Activated CD4-positive, alpha-beta T cell treated with anti-CD3 and anti-CD28 coated beads, Interleukin-2, amount 10 ng/mL, durations not matched to agents 24 days and 14 days (primary cell): Measurements from ENCODE around the gene CLK1. TPM values are rescaled to one million over a fixed set of nuclear protein-coding genes. Genes with fewer than 3 reads are reported as not detected.
"Not testable (repeated sequence)": the region's sequence is repeated elsewhere in the genome, so short reads cannot be mapped to it uniquely, and the experiment has no call there.

Experiments
- DNase-seq: peaks from one replicate; pipeline ENCODE4 v3.0.0; 2022
- H3K27ac Mint-ChIP-seq: one replicate; pipeline ENCODE4 v1.8.0; 2022; ENCODE audit warnings: mild to moderate bottlenecking, mixed read lengths
- H3K27me3 Mint-ChIP-seq: one replicate; pipeline ENCODE4 v1.8.0; 2022; ENCODE audit warnings: mixed read lengths
- H3K36me3 Mint-ChIP-seq: one replicate; pipeline ENCODE4 v1.8.0; 2022; ENCODE audit warnings: low read depth, mild to moderate bottlenecking, mixed read lengths
- H3K4me1 Mint-ChIP-seq: one replicate; pipeline ENCODE4 v1.8.0; 2021; ENCODE audit warnings: mixed read lengths
- H3K4me3 Mint-ChIP-seq: one replicate; pipeline ENCODE4 v1.8.0; 2022; ENCODE audit warnings: mild to moderate bottlenecking, moderate library complexity, mixed read lengths
- H3K9me3 Mint-ChIP-seq: one replicate; pipeline ENCODE4 v1.8.0; 2021; ENCODE audit warnings: mixed read lengths
- intact Hi-C: fragments of 100-400 bp; cut with micrococcal nuclease; formaldehyde crosslinking; loops from one replicate; pipeline ENCODE4 v1.15.1; 2023
- total RNA-seq: library from RNA; stranded (reverse); gene quantifications from 2 replicates; pipeline ENCODE4 v1.2.3, GENCODE V29; 2022

The CLK1 gene
- total RNA-seq, result 99.3 and 100 TPM in 2 replicates

- H3K36me3 Mint-ChIP-seq, result peaks cover 54% of the 10 kb centered on the region
- intact Hi-C loops, result loop anchor here (1.0 to 10.0 kb wide), 8 partner anchors 25 to 1400 kb away; partner anchors contain the start of genes CFLAR, HYCC2, NIF3L1 and NOP58
- peaks cover 32% of the 10 kb centered on the region for H3K4me1 Mint-ChIP-seq
- peak within 1 kb of the TSS; percentile 94 for H3K27ac Mint-ChIP-seq
- no peaks in the 10 kb centered on the region for H3K9me3 Mint-ChIP-seq
- peak; percentile 99 for DNase-seq
- H3K27me3 Mint-ChIP-seq, result no peaks in the 10 kb centered on the region
- H3K4me3 Mint-ChIP-seq, result peak within 1 kb of the TSS; percentile 91
Observed at GRCh38 chr2:200864176-200865034, at the start of gene CLK1. CLK1 (minus strand) TSS chr2:200864658; CDS start chr2:200861862, 2,796 bp downstream.

- H3K27ac Mint-ChIP-seq, result no peak overlapping the region
- H3K4me3 Mint-ChIP-seq, result no peak overlapping the region
- DNase-seq, result no peak
- H3K36me3 Mint-ChIP-seq, result peaks cover 46% of the 10 kb centered on the region
- H3K27me3 Mint-ChIP-seq, result no peaks in the 10 kb centered on the region
- no peaks in the 10 kb centered on the region for H3K9me3 Mint-ChIP-seq
- no peaks in the 10 kb centered on the region for H3K4me1 Mint-ChIP-seq
- intact Hi-C loops, result no loop called here
Observed at GRCh38 chr2:200913654-200914053, 49.2 kb upstream of the CLK1 start.

- Mint-ChIP-seq H3K27ac (no peak overlapping the region), H3K36me3 (peaks cover 41% of the 10 kb centered on the region), H3K4me3 (no peak overlapping the region), H3K4me1 (peaks cover 3% of the 10 kb centered on the region), H3K9me3 (no peaks in the 10 kb centered on the region), H3K27me3 (no peaks in the 10 kb centered on the region)
- intact Hi-C loops, result no loop called here
- no peak for DNase-seq
Observed at GRCh38 chr2:200909958-200910357, 45.5 kb upstream of the CLK1 start.

GRCh38 chr2:200905618-200906296, 41.3 kb upstream of the CLK1 start:
- intact Hi-C loops, result loop anchor here (1.0 kb wide), 2 partner anchors 164 to 272 kb away; no protein-coding TSS in a partner anchor
- peak overlapping the region; percentile 25 for H3K27ac Mint-ChIP-seq
- H3K9me3 Mint-ChIP-seq, result no peaks in the 10 kb centered on the region

GRCh38 chr2:200901459-200902072, 37.1 kb upstream of the CLK1 start:
- peak; percentile 92 for DNase-seq
- H3K27me3 Mint-ChIP-seq, result no peaks in the 10 kb centered on the region
- H3K4me1 Mint-ChIP-seq, result peaks cover 19% of the 10 kb centered on the region
- H3K36me3 Mint-ChIP-seq, result peaks cover 47% of the 10 kb centered on the region
- H3K27ac Mint-ChIP-seq, result peak overlapping the region; percentile 61
- H3K9me3 Mint-ChIP-seq, result no peaks in the 10 kb centered on the region
- H3K4me3 Mint-ChIP-seq, result no peak overlapping the region
- intact Hi-C loops, result loop anchor here (1.0 to 2.0 kb wide), 5 partner anchors 61 to 331 kb away; partner anchors contain the start of genes HYCC2 and ORC2

More at GRCh38 chr2:200905618-200906296, 41.3 kb upstream of the CLK1 start:
- H3K27me3 Mint-ChIP-seq, result no peaks in the 10 kb centered on the region
- DNase-seq, result peak; percentile 87
- peaks cover 12% of the 10 kb centered on the region for H3K4me1 Mint-ChIP-seq
- H3K36me3 Mint-ChIP-seq, result peaks cover 39% of the 10 kb centered on the region
- H3K4me3 Mint-ChIP-seq, result no peak overlapping the region

DNA sequence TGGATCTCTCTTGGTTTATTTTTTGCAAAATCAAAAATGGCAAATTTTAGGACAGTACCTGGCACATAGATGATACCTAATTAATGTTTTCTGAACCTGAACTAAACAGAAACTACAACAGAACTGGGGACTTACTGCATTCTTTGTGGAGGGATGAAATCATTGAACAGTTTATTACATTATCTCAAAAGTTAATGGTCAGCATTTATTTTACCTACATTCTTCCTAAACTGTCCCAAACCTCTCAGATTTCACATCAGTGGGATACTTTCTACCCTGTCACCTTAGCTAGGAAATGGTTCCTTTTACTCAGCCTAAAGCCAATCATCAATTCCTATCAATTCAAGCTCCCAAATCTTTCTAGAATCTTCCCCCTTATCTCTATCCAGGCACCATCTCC, 35.0 kb upstream of the CLK1 start:
- H3K36me3 Mint-ChIP-seq, result peaks cover 57% of the 10 kb centered on the region

DNA sequence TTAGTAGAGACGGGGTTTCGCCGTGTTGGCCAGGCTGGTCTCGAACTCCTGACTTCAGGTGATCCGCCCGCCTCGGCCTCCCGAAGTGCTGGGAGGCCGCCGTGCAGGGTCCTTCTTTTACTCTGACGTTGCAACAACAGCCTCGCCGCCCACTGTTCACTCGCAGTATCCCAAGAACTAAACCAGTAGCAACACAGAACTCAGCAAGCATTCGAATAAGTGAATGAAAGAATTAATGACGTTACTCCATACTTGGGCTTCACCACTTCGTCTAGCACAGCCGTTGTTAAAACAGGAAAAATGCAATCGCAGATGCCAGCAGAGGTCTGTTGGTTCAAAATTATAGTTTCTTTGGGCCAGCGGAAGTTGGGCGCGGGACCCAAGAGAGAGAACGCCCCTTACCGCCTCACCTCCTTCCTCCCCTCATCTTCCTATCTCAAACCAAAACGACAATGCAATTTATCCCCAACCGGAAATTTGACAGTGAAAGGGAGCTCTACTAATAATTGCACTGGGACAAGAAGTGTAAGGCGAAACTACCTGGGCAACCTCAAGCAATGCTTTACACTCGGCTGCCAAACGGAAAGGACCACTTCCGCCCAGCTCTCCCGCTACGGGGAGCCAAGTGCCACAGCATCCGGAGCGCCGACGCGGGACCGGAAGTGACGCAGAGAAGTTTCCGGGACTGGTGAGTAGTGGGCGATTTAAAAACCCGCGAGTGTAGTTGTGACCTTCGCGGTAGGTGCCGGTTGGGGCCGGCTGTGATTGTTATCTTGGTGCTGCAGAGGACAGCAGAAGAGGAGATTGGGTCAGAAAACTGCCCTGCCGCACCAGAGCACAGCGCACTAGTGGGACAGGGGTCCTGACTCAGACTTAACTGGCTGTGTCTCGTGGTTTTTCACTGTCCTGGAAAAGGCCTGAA, 24.5 kb upstream of the CLK1 start, which contains the start of the genes NIF3L1 and PPIL3:
NIF3L1 (plus strand) TSS at position 668 of the 922 bp plus-strand sequence. CDS start 2,573 bp downstream, outside the sequence.
PPIL3 (minus strand) TSS at position 374 of the 922 bp plus-strand sequence. CDS start 1,462 bp downstream, outside the sequence.
- Mint-ChIP-seq H3K36me3 (peaks cover 27% of the 10 kb centered on the region), H3K9me3 (no peaks in the 10 kb centered on the region), H3K4me3 (peak within 1 kb of the TSS; percentile 92), H3K27me3 (no peaks in the 10 kb centered on the region), H3K4me1 (peaks cover 46% of the 10 kb centered on the region), H3K27ac (peak within 1 kb of the TSS; percentile 99)
- peak; percentile 99 for DNase-seq
- intact Hi-C loops, result loop anchor here (1.0 to 5.0 kb wide), 9 partner anchors 25 to 473 kb away; partner anchors contain the start of genes CLK1 and HYCC2

More for the DNA sequence above, 35.0 kb upstream of the CLK1 start:
- Mint-ChIP-seq H3K27ac (no peak overlapping the region), H3K4me3 (no peak overlapping the region), H3K9me3 (no peaks in the 10 kb centered on the region), H3K27me3 (no peaks in the 10 kb centered on the region), H3K4me1 (peaks cover 16% of the 10 kb centered on the region)
- DNase-seq, result no peak
- intact Hi-C loops, result no loop called here

- peaks cover 15% of the 10 kb centered on the region for H3K4me1 Mint-ChIP-seq
- H3K27me3 Mint-ChIP-seq, H3K9me3 Mint-ChIP-seq, DNase-seq, H3K4me3 Mint-ChIP-seq, H3K27ac Mint-ChIP-seq, intact Hi-C loops: not testable (repeated sequence)
- H3K36me3 Mint-ChIP-seq, result peaks cover 46% of the 10 kb centered on the region
Observed at GRCh38 chr2:200881715-200882249, 17.3 kb upstream of the CLK1 start.

DNA sequence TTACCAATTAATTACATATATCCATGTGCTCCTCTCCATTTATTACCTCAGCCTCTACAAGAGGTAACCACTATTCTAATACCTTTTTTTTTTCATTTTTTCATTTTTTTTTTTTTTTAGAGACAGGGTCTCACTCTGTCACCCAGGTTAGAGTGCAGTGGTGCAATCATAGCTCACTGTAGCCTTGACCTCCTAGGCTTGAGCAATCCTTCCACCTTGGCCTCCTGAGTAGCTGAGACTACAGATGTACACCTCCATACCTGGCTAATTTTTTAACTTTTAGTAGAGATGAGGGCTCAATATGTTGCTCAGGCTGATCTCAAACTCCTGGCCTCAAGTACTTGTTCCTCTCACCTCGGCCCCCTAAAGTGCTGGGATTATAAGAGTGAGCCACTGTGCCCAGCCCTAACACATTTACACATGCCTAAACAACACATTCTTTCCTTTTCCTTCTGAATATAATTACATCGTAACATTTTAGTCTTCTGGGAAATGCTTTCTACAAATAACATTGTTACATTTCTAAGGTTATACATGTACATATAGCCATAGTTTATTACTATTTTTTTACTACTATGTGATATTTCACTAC, 13.9 kb upstream of the CLK1 start:
- DNase-seq, result no peak
- Mint-ChIP-seq H3K4me3 (no peak overlapping the region), H3K27ac (no peak overlapping the region), H3K27me3 (no peaks in the 10 kb centered on the region), H3K9me3 (no peaks in the 10 kb centered on the region), H3K36me3 (peaks cover 52% of the 10 kb centered on the region), H3K4me1 (peaks cover 7% of the 10 kb centered on the region)
- intact Hi-C loops, result no loop called here

- H3K4me1 Mint-ChIP-seq, result peaks cover 7% of the 10 kb centered on the region
- H3K9me3 Mint-ChIP-seq, result no peaks in the 10 kb centered on the region
- H3K36me3 Mint-ChIP-seq, result peaks cover 51% of the 10 kb centered on the region
- no peak overlapping the region for H3K27ac Mint-ChIP-seq
- no peaks in the 10 kb centered on the region for H3K27me3 Mint-ChIP-seq
- no peak for DNase-seq
- intact Hi-C loops, result no loop called here
- H3K4me3 Mint-ChIP-seq, result no peak overlapping the region
Observed at GRCh38 chr2:200877443-200877842, 13.0 kb upstream of the CLK1 start.

DNA sequence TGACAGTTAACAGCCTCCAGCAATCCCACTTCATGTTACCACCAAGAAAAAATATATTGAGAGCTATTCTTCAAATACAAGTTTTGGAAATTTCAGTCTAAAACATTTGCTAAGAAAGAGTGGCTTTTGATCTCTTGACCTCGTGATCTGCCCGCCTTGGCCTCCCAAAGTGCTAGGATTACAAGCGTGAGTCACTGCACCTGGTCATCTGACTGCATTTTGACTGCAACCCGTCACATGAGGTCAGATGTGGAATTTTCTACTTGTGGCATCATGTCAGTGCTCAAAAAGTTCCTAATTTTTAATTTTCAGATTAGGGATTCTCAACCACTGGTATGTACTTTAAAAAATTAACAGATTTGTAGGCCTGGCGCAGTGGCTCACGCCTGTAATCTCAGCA, 9.1 kb upstream of the CLK1 start:
- Mint-ChIP-seq H3K36me3 (peaks cover 47% of the 10 kb centered on the region), H3K27ac (no peak overlapping the region), H3K4me1 (peaks cover 10% of the 10 kb centered on the region), H3K4me3 (no peak overlapping the region), H3K9me3 (no peaks in the 10 kb centered on the region), H3K27me3 (no peaks in the 10 kb centered on the region)
- intact Hi-C loops, result no loop called here
- no peak for DNase-seq

- Mint-ChIP-seq H3K36me3 (peaks cover 48% of the 10 kb centered on the region), H3K9me3 (no peaks in the 10 kb centered on the region), H3K4me1 (peaks cover 10% of the 10 kb centered on the region), H3K4me3 (no peak overlapping the region), H3K27me3 (no peaks in the 10 kb centered on the region), H3K27ac (no peak overlapping the region)
- DNase-seq, result no peak
- intact Hi-C loops, result no loop called here
Observed at GRCh38 chr2:200871151-200871550, 6.7 kb upstream of the CLK1 start.
